Breast epithelium (tissue), 4 donors: ENCODE results near the gene GBF1. TPM values are rescaled to one million over a fixed set of nuclear protein-coding genes. Genes with fewer than 3 reads are reported as not detected.

Experiments
- DNase-seq, 2 donors: peaks; one replicate each; pipeline ENCODE4 v3.0.0-alpha.2; 2019; ENCODE audit warnings: low spot score in 2 of 2
- H3K27ac ChIP-seq, 2 donors: fragments of 200-600 bp; sonication (generic) in 1 of 2; one replicate each; pipeline ENCODE4 v1.5.1; 2016 to 2019; ENCODE audit warnings: mild to moderate bottlenecking in 1 of 2
- H3K27me3 ChIP-seq, 2 donors: fragments of 200-600 bp; sonication (generic) in 1 of 2; one replicate each; pipeline versions ENCODE4 v1.5.1 to v1.6.0; 2017 to 2019; ENCODE audit warnings: control low read depth in 1 of 2, mild to moderate bottlenecking in 1 of 2
- H3K36me3 ChIP-seq: fragments of 200-600 bp; one replicate; pipeline ENCODE4 v1.5.1; 2019
- H3K4me1 ChIP-seq, 2 donors: fragments of 200-600 bp; sonication (generic); one replicate each; pipeline ENCODE4 v1.5.1; 2016 to 2019; ENCODE audit warnings: control low read depth in 1 of 2
- H3K4me3 ChIP-seq, 3 donors: fragments of 200-600 bp; sonication (generic); 1 replicate in 2 of 3; 2 replicates in 1 of 3; pipeline ENCODE4 v1.5.1; 2016 to 2019; ENCODE audit warnings: mild to moderate bottlenecking in 3 of 3, moderate library complexity in 2 of 3
- H3K9me3 ChIP-seq, 2 donors: fragments of 200-600 bp; sonication (generic) in 1 of 2; one replicate each; pipeline ENCODE4 v1.5.1; 2016 to 2019; ENCODE audit warnings: control low read depth in 1 of 2
- POLR2A ChIP-seq: fragments of 450-650 bp; IDR thresholded peaks from one replicate; pipeline ENCODE4 v1.6.1; 2016; ENCODE audit warnings: antibody characterized with exemption, mild to moderate bottlenecking, moderate library complexity
- POLR2AphosphoS5 ChIP-seq, 3 donors: sonication (generic); formaldehyde crosslinking; IDR thresholded peaks; one replicate each; pipeline ENCODE4 v1.6.1; 2017; ENCODE audit warnings: antibody characterized with exemption in 3 of 3
- intact Hi-C: fragments of 100-400 bp; cut with DNase I; formaldehyde crosslinking; loops from one replicate; pipeline ENCODE4 v1.15.1; 2023; ENCODE audit warnings: low total_unique reads
- total RNA-seq, 3 donors: library from RNA; depleted of rRNA; stranded (reverse); fragments of >200 nt; gene quantifications; one replicate each; pipeline ENCODE4 v1.1.0, GENCODE V29; 2016
- TF ChIP-seq, protein P1 (sequence below), 3 donors: fragments of 450-650 bp; IDR thresholded peaks; one replicate each; pipeline ENCODE4 v1.5.1; 2016 to 2017; ENCODE audit warnings: antibody characterized with exemption in 3 of 3, mild to moderate bottlenecking in 3 of 3, moderate library complexity in 3 of 3

Gene GBF1
- total RNA-seq, 3 donors from 2014 or later: 25.8 to 32.1 (median 25.9) TPM

DNA sequence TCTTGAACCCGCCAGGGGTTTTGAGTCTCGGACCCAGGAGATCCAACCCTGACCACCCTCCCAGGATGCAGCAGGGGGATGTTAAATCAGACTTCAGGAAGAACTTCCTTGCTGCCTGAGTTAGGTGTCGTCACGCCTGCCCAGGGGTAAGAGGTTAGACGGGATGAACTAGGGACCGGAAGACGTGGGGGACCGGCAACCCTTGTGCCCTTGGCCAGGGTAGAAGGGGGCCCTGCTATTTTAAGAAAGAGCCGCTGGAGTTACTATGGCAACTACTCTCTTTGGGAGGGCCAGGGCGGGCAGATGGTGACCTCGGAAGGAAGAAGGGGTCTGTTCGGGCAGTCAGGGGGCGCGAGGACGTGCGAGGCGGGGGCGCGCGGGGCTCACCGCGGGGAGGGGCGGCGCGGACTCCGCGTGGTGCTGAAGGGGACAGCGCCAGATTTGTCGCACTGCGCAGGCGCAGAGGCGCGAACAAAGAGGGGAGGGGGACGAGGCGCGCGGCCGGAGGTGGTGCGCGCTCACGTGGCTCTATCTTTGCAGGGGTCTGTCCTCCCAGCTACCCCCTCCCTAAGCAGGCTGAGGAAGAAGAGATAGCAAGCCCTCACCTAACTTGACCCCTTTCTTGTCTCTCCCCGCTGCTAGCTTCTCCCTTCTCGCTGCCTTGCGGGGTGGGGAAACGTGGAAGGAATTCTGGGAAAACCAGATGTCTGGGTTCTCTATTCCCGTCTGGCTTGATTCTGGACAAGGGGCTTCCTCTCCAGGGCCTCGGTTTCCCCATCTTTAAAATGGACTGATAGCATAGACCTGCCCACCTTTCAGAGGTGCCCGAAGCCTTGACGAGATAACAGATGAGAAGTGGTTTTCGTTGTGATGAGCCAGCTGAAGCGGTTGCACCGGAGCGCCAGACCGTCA is 174.2 kb downstream of the GBF1 start:
- no peaks in the 10 kb centered on the region for H3K9me3 ChIP-seq
- TF ChIP-seq, protein P1, sequence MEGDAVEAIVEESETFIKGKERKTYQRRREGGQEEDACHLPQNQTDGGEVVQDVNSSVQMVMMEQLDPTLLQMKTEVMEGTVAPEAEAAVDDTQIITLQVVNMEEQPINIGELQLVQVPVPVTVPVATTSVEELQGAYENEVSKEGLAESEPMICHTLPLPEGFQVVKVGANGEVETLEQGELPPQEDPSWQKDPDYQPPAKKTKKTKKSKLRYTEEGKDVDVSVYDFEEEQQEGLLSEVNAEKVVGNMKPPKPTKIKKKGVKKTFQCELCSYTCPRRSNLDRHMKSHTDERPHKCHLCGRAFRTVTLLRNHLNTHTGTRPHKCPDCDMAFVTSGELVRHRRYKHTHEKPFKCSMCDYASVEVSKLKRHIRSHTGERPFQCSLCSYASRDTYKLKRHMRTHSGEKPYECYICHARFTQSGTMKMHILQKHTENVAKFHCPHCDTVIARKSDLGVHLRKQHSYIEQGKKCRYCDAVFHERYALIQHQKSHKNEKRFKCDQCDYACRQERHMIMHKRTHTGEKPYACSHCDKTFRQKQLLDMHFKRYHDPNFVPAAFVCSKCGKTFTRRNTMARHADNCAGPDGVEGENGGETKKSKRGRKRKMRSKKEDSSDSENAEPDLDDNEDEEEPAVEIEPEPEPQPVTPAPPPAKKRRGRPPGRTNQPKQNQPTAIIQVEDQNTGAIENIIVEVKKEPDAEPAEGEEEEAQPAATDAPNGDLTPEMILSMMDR (IDR thresholded peaks at IDR 0.05): no peak
- TF ChIP-seq POLR2AphosphoS5 (IDR thresholded peaks at IDR 0.05): no peak
- no peaks in the 10 kb centered on the region for H3K36me3 ChIP-seq
- DNase-seq: no peak
- H3K4me1 ChIP-seq: peaks cover 5 to 11% of the 10 kb centered on the region in 2 donors
- intact Hi-C loops: no loop called here
- H3K4me3 ChIP-seq: peak overlapping the region; percentile 83 to 94 (median 90)
- peaks cover 0 to 39% of the 10 kb centered on the region in 2 donors for H3K27me3 ChIP-seq
- peak overlapping the region in 1 of 2 donors; percentile 96 for H3K27ac ChIP-seq

DNA sequence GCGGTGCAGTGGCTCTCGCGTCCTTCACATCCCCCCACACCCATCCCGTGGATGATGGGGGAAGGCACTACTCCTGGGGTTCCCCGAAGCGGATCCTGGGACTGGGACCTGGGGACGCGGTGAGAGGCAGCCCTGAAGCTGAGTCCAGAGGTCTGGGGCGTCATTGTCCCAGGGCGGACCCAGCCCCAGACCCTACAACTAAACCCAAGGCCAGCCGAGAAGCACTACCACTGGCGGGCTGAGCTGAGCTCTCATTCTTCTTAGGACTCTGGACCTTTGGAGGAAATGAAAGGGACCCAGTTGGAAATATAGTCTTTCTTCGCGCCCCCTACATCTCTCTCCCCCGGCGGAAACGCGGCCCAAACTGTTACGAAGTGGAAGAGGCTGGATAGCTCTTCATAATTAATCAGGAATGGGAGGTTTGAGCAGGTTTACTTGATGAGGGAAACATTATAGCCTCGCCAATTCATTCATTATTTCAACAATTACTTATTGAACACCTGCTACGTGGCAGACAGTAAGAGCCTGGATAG is 174.9 kb downstream of the GBF1 start:
- Histone ChIP-seq H3K4me3 (peak overlapping the region; percentile 83 to 94 (median 90)), H3K9me3 (no peaks in the 10 kb centered on the region), H3K27me3 (peaks cover 0 to 32% of the 10 kb centered on the region in 2 donors), H3K36me3 (no peaks in the 10 kb centered on the region), H3K4me1 (peaks cover 5 to 11% of the 10 kb centered on the region in 2 donors), H3K27ac (peak overlapping the region; percentile 88 to 96)
- intact Hi-C loops: no loop called here
- no peak for TF ChIP-seq POLR2A
- TF ChIP-seq, protein P1 (IDR thresholded peaks at IDR 0.05): no peak
- no peak for TF ChIP-seq POLR2AphosphoS5 (IDR thresholded peaks at IDR 0.05)
- no peak for DNase-seq

DNA sequence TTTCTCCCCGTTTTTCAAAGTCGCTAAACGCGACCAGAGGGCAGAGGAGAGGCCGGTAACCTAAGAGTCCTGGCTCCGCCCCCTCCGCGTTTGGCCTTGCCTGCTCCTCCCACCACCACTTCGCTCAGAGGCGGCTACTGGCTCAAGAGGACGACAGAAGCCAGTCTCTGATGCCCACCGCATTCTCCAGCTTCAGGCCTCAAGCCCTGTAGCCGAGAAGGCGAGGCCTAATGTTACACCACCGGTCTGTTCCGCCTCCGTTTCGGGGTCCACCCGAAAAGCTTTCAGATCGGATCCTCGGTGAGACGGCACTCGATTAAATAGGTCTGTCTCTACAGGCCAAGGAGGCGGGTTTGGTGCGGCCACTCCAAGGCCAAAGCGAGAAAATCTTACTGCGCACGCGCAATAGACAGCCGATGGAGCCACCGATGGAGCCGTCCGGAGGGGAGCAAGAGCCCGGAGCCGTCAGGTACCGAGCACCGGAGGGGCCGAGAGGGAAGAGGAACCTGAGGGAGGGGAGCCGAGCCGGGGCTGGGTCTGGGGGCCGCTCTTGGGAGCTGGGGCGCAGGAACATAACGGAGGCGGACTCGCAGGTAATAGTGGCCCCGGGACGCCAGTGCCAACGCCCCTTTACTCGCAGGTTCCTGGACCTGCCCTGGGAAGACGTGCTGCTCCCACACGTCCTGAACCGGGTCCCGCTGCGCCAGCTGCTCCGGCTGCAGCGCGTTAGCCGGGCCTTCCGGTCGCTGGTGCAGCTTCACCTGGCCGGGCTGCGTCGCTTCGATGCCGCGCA is 175.6 kb downstream of the GBF1 start, which contains the start of gene FBXL15:
FBXL15 (plus strand) TSS at position 123 of the 793 bp plus-strand sequence; CDS start at position 417, 294 bp downstream.
- H3K36me3 ChIP-seq: no peaks in the 10 kb centered on the region
- H3K4me1 ChIP-seq: peaks cover 5 to 11% of the 10 kb centered on the region in 2 donors
- peak; percentile 97 to 98 for DNase-seq
- peak within 1 kb of the TSS; percentile 83 to 94 (median 90) for H3K4me3 ChIP-seq
- no peaks in the 10 kb centered on the region for H3K9me3 ChIP-seq
- H3K27ac ChIP-seq: peak within 1 kb of the TSS; percentile 88 to 96
- H3K27me3 ChIP-seq: peaks cover 0 to 30% of the 10 kb centered on the region in 2 donors
- peak; percentile 46 to 67 (median 60) for TF ChIP-seq POLR2AphosphoS5 (IDR thresholded peaks at IDR 0.05)
- TF ChIP-seq POLR2A: no peak
- intact Hi-C loops: no loop called here

- DNase-seq: no peak
- no peaks in the 10 kb centered on the region for H3K36me3 ChIP-seq
- no peaks in the 10 kb centered on the region for H3K9me3 ChIP-seq
- H3K4me3 ChIP-seq: peak overlapping the region; percentile 83 to 94 (median 90)
- TF ChIP-seq, protein P1 (IDR thresholded peaks at IDR 0.05): no peak
- TF ChIP-seq POLR2AphosphoS5 (IDR thresholded peaks at IDR 0.05): no peak
- no peak for TF ChIP-seq POLR2A
- H3K27me3 ChIP-seq: peaks cover 0 to 25% of the 10 kb centered on the region in 2 donors
- H3K27ac ChIP-seq: peak overlapping the region; percentile 88 to 96
- intact Hi-C loops: no loop called here
- peaks cover 5 to 11% of the 10 kb centered on the region in 2 donors for H3K4me1 ChIP-seq
Observed at GRCh38 chr10:102421507-102421756, 176.1 kb downstream of the GBF1 start.

DNA sequence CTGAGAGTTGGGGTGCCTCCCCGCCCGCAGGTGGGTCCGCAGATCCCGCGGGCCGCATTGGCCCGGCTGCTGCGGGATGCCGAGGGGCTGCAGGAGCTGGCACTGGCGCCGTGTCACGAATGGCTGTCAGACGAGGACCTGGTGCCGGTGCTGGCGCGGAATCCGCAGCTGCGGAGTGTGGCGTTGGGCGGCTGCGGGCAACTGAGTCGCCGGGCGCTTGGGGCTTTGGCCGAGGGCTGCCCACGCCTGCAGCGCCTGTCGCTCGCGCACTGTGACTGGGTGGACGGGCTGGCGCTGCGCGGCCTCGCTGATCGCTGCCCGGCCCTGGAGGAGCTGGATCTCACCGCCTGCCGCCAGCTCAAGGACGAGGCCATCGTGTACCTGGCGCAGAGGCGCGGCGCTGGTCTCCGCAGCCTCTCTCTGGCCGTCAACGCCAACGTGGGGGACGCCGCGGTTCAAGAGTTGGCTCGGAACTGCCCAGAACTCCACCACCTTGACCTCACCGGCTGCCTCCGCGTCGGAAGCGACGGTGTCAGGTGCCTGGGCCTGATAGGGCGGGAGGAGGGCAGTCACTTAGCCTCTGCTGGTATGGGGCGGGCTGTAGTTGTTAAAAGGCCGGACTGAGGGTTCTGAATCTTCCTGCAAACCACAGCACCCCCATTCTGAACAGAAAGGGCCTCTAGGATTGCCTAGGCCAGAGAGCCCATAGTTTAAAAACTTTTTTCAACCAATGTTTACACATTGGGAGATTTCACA is 176.6 kb downstream of the GBF1 start:
- TF ChIP-seq, protein P1 (IDR thresholded peaks at IDR 0.05): no peak
- Histone ChIP-seq H3K27me3 (peaks cover 0 to 20% of the 10 kb centered on the region in 2 donors), H3K4me3 (peak overlapping the region; percentile 83 to 94 (median 90)), H3K36me3 (no peaks in the 10 kb centered on the region), H3K4me1 (peaks cover 5 to 11% of the 10 kb centered on the region in 2 donors), H3K9me3 (no peaks in the 10 kb centered on the region), H3K27ac (peak overlapping the region; percentile 88 to 96)
- no peak for DNase-seq
- intact Hi-C loops: no loop called here
